WTC11 (cell line): ENCODE results near the gene RAC2. TPM values are rescaled to one million over a fixed set of nuclear protein-coding genes. Genes with fewer than 3 reads are reported as not detected.

ENCODE experiments used
- ATAC-seq: fragments of 200-7000 bp; cut with Tn5 transposase; 2 replicates; pipeline ENCODE4 v1.10.0; 2021; ENCODE audit warnings: mild to moderate bottlenecking, moderate library complexity
- CTCF ChIA-PET: fragments of 300-600 bp; sonication (Branson Sonifier 250); formaldehyde crosslinking; loops from one replicate; lab custom pipeline; 2021; ENCODE audit warnings: antibody characterized with exemption; lab: Charles Lee
- POLR2A ChIA-PET: fragments of 350-600 bp; sonication (Branson Sonifier 250); formaldehyde crosslinking; loops from one replicate; lab custom pipeline; 2021; ENCODE audit warnings: antibody characterized with exemption; lab: Charles Lee
- DNase-seq: peaks from one replicate; pipeline ENCODE4 v3.0.0; 2021; ENCODE audit warnings: low spot score
- H3K27ac Mint-ChIP-seq: 2 replicates; pipeline ENCODE4 v1.8.0; 2021; ENCODE audit warnings: mixed read lengths
- H3K27me3 Mint-ChIP-seq: 2 replicates; pipeline ENCODE4 v1.8.0; 2021; ENCODE audit warnings: low read depth, mild to moderate bottlenecking, moderate library complexity, mixed read lengths
- H3K36me3 Mint-ChIP-seq: 2 replicates; pipeline ENCODE4 v1.8.0; 2021; ENCODE audit warnings: mixed read lengths
- H3K4me1 Mint-ChIP-seq: 2 replicates; pipeline ENCODE4 v1.8.0; 2022; ENCODE audit warnings: mixed read lengths
- H3K4me3 Mint-ChIP-seq: 2 replicates; pipeline ENCODE4 v1.8.0; 2021; ENCODE audit warnings: mild to moderate bottlenecking, moderate library complexity, mixed read lengths
- H3K9me3 Mint-ChIP-seq: 2 replicates; pipeline ENCODE4 v1.8.0; 2021; ENCODE audit warnings: mixed read lengths
- AFF4 ChIP-seq: sonication (generic); formaldehyde crosslinking; IDR thresholded peaks from 2 replicates; pipeline ENCODE4 v1.8.1; 2023; ENCODE audit warnings: mild to moderate bottlenecking, missing genetic modification reagents, borderline replicate concordance
- ATF2 ChIP-seq: sonication (generic); formaldehyde crosslinking; IDR thresholded peaks from 2 replicates; pipeline ENCODE4 v1.8.1; 2022; ENCODE audit warnings: low read depth, missing genetic modification reagents, borderline replicate concordance
- ESRRA ChIP-seq: sonication (generic); formaldehyde crosslinking; IDR thresholded peaks from 2 replicates; pipeline ENCODE4 v1.8.1; 2022; ENCODE audit warnings: mild to moderate bottlenecking, missing genetic modification reagents, borderline replicate concordance
- ETV6 ChIP-seq: sonication (generic); formaldehyde crosslinking; IDR thresholded peaks from 2 replicates; pipeline ENCODE4 v1.8.1; 2022; ENCODE audit warnings: mild to moderate bottlenecking, missing genetic modification reagents
- GTF2I ChIP-seq: fragments of 250-450 bp; sonication (Bioruptor Pico); conservative IDR thresholded peaks from 2 replicates; pipeline ENCODE4 v1.4.0; 2021; ENCODE audit warnings: mild to moderate bottlenecking
- NFATC4 ChIP-seq: fragments of 250-450 bp; sonication (Bioruptor Pico); IDR thresholded peaks from 2 replicates; pipeline ENCODE4 v1.9.0; 2021; ENCODE audit warnings: mild to moderate bottlenecking
- NR1H2 ChIP-seq: sonication (generic); formaldehyde crosslinking; IDR thresholded peaks from 2 replicates; pipeline ENCODE4 v1.9.0; 2021; ENCODE audit warnings: mild to moderate bottlenecking, moderate library complexity, missing genetic modification reagents
- NR2C2 ChIP-seq: sonication (generic); formaldehyde crosslinking; IDR thresholded peaks from 2 replicates; pipeline ENCODE4 v1.8.0; 2022; ENCODE audit warnings: mild to moderate bottlenecking, missing genetic modification reagents
- NR3C1 ChIP-seq: sonication (generic); formaldehyde crosslinking; conservative IDR thresholded peaks from 2 replicates; pipeline ENCODE4 v1.8.1; 2023; ENCODE audit warnings: low read depth, mild to moderate bottlenecking, missing genetic modification reagents
- PRRX2 ChIP-seq: fragments of 250-450 bp; sonication (Bioruptor Pico); IDR thresholded peaks from 2 replicates; pipeline ENCODE4 v1.8.0; 2021; ENCODE audit warnings: mild to moderate bottlenecking
- SMAD3 ChIP-seq: sonication (generic); formaldehyde crosslinking; IDR thresholded peaks from 2 replicates; pipeline ENCODE4 v1.8.0; 2022; ENCODE audit warnings: missing genetic modification reagents, mild to moderate bottlenecking, borderline replicate concordance
- SOX15 ChIP-seq: fragments of 250-450 bp; sonication (Bioruptor Pico); IDR thresholded peaks from 2 replicates; pipeline ENCODE4 v1.9.0; 2021; ENCODE audit warnings: mild to moderate bottlenecking
- TEAD1 ChIP-seq: sonication (generic); formaldehyde crosslinking; IDR thresholded peaks from 2 replicates; pipeline ENCODE4 v1.8.0; 2022; ENCODE audit warnings: mild to moderate bottlenecking, missing genetic modification reagents
- USF2 ChIP-seq: sonication (generic); formaldehyde crosslinking; IDR thresholded peaks from 2 replicates; pipeline ENCODE4 v1.8.1; 2023; ENCODE audit warnings: mild to moderate bottlenecking, missing genetic modification reagents, moderate library complexity
- ZNF121 ChIP-seq: sonication (generic); formaldehyde crosslinking; IDR thresholded peaks from 2 replicates; pipeline ENCODE4 v1.8.0; 2023; ENCODE audit warnings: missing genetic modification reagents
- ZNF138 ChIP-seq: sonication (generic); formaldehyde crosslinking; conservative IDR thresholded peaks from 2 replicates; pipeline ENCODE4 v1.8.1; 2022; ENCODE audit warnings: mild to moderate bottlenecking, moderate library complexity, missing genetic modification reagents
- ZNF232 ChIP-seq: sonication (generic); formaldehyde crosslinking; IDR thresholded peaks from 2 replicates; pipeline ENCODE4 v1.8.0; 2022; ENCODE audit warnings: mild to moderate bottlenecking, missing genetic modification reagents
- ZNF671 ChIP-seq: fragments of 250-450 bp; sonication (Bioruptor Pico); IDR thresholded peaks from 2 replicates; pipeline ENCODE4 v1.8.0; 2021; ENCODE audit warnings: mild to moderate bottlenecking
- total RNA-seq: library from RNA; stranded (reverse); gene quantifications from 3 replicates; pipeline ENCODE4 v1.2.3, GENCODE V29; 2021
- TF ChIP-seq, protein P1 (sequence below): sonication (generic); formaldehyde crosslinking; IDR thresholded peaks from 2 replicates; pipeline ENCODE4 v1.8.0; 2022; ENCODE audit warnings: mild to moderate bottlenecking, missing genetic modification reagents
- TF ChIP-seq, protein P2 (sequence below): sonication (generic); formaldehyde crosslinking; IDR thresholded peaks from 2 replicates; pipeline ENCODE4 v1.8.1; 2023; ENCODE audit warnings: mild to moderate bottlenecking, missing genetic modification reagents
- TF ChIP-seq, protein P3 (sequence below): sonication (generic); formaldehyde crosslinking; IDR thresholded peaks from 2 replicates; pipeline ENCODE4 v1.8.1; 2023; ENCODE audit warnings: mild to moderate bottlenecking, missing genetic modification reagents
- TF ChIP-seq, protein P4 (sequence below): sonication (generic); formaldehyde crosslinking; IDR thresholded peaks from 2 replicates; pipeline ENCODE4 v1.8.1; 2022; ENCODE audit warnings: low read depth, mild to moderate bottlenecking, moderate library complexity, missing genetic modification reagents, borderline replicate concordance

The RAC2 gene
- total RNA-seq, 1 experiment from 2014 or later, result 3.6 TPM

- ATAC-seq, result no peak
- no peak overlapping the region for H3K4me3 Mint-ChIP-seq
- no peak overlapping the region for H3K27ac Mint-ChIP-seq
- H3K27me3 Mint-ChIP-seq, result no peaks in the 10 kb centered on the region; the same call in 1 of the 2 replicates
- H3K36me3 Mint-ChIP-seq, result peaks cover 26% of the 10 kb centered on the region
- no peak for DNase-seq
- peaks cover 27% of the 10 kb centered on the region for H3K9me3 Mint-ChIP-seq
- ChIA-PET CTCF (interaction anchor here (0.8 to 1.7 kb wide), 2 partner anchors 9 to 24 kb away, joined by 3 to 4 read pairs; no protein-coding TSS in a partner anchor), POLR2A (no interaction called here)
- peaks cover 46% of the 10 kb centered on the region for H3K4me1 Mint-ChIP-seq
- TF ChIP-seq AFF4 (CRISPR knock-in tag), result no peak
- no peak for TF ChIP-seq SOX15 (CRISPR knock-in tag)
- no peak for TF ChIP-seq ZNF232 (CRISPR knock-in tag)
- TF ChIP-seq ZNF138 (CRISPR knock-in tag), result no peak
- TF ChIP-seq NR2C2 (CRISPR knock-in tag), result no peak
- TF ChIP-seq ETV6 (CRISPR knock-in tag), result no peak
- TF ChIP-seq GTF2I, result no peak
- no peak for TF ChIP-seq SMAD3 (CRISPR knock-in tag)
- TF ChIP-seq NR3C1 (CRISPR knock-in tag), result no peak
- TF ChIP-seq USF2 (CRISPR knock-in tag), result no peak
- TF ChIP-seq, protein P1, sequence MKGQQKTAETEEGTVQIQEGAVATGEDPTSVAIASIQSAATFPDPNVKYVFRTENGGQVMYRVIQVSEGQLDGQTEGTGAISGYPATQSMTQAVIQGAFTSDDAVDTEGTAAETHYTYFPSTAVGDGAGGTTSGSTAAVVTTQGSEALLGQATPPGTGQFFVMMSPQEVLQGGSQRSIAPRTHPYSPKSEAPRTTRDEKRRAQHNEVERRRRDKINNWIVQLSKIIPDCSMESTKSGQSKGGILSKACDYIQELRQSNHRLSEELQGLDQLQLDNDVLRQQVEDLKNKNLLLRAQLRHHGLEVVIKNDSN (CRISPR knock-in tag), result no peak
- TF ChIP-seq NFATC4 (CRISPR knock-in tag), result no peak
These were observed 53.7 kb downstream of the RAC2 start for GRCh38 chr22:37190262-37190780.

DNA sequence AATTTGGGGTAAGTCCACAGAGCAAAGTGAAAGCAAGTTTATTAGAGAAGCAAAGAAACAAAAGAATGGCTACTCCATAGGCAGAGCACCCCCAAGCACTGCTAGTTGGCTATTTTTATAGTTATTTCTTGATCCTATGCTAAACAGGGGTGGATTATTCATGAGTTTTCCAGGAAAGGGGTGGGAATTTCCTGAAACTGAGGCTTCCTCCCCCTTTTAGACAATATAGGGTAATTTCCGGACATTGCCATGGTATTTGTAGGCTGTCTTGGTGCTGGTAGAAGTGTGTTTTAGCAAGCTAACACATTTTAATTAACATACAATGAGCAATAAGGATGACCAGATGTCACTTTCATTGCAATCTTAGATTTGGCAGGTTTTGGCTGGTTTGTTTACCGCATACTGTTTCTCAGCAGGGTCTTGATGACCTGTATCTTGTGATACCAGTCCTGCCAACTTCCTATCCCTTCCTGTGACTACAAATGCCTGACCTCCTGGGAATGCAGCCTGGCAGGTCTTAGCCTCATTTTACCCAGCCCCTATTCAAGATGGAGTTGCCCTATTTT is 55.1 kb downstream of the RAC2 start:
- ATAC-seq, result no peak
- CTCF ChIA-PET, result interaction anchor here (4.2 kb wide), 1 partner anchor 11 kb away, joined by 23 read pairs; no protein-coding TSS in a partner anchor
- no peak for DNase-seq

More for the DNA sequence above, 55.1 kb downstream of the RAC2 start:
- Mint-ChIP-seq H3K27ac (peak overlapping the region; percentile 94), H3K9me3 (peaks cover 27% of the 10 kb centered on the region), H3K36me3 (peaks cover 26% of the 10 kb centered on the region), H3K27me3 (no peaks in the 10 kb centered on the region; the same call in 1 of the 2 replicates), H3K4me3 (peak overlapping the region; percentile 75), H3K4me1 (peaks cover 46% of the 10 kb centered on the region)
- TF ChIP-seq, protein P2, sequence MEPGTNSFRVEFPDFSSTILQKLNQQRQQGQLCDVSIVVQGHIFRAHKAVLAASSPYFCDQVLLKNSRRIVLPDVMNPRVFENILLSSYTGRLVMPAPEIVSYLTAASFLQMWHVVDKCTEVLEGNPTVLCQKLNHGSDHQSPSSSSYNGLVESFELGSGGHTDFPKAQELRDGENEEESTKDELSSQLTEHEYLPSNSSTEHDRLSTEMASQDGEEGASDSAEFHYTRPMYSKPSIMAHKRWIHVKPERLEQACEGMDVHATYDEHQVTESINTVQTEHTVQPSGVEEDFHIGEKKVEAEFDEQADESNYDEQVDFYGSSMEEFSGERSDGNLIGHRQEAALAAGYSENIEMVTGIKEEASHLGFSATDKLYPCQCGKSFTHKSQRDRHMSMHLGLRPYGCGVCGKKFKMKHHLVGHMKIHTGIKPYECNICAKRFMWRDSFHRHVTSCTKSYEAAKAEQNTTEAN, result no peak
- no peak for TF ChIP-seq ZNF121 (CRISPR knock-in tag)
- TF ChIP-seq TEAD1 (CRISPR knock-in tag), result no peak
- TF ChIP-seq PRRX2 (CRISPR knock-in tag), result no peak
- no peak for TF ChIP-seq NR1H2 (CRISPR knock-in tag)
- TF ChIP-seq ATF2 (CRISPR knock-in tag), result no peak
- no peak for TF ChIP-seq ESRRA (CRISPR knock-in tag)
- no peak for TF ChIP-seq ZNF671 (CRISPR knock-in tag)
- TF ChIP-seq, protein P3, sequence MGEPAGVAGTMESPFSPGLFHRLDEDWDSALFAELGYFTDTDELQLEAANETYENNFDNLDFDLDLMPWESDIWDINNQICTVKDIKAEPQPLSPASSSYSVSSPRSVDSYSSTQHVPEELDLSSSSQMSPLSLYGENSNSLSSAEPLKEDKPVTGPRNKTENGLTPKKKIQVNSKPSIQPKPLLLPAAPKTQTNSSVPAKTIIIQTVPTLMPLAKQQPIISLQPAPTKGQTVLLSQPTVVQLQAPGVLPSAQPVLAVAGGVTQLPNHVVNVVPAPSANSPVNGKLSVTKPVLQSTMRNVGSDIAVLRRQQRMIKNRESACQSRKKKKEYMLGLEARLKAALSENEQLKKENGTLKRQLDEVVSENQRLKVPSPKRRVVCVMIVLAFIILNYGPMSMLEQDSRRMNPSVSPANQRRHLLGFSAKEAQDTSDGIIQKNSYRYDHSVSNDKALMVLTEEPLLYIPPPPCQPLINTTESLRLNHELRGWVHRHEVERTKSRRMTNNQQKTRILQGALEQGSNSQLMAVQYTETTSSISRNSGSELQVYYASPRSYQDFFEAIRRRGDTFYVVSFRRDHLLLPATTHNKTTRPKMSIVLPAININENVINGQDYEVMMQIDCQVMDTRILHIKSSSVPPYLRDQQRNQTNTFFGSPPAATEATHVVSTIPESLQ (CRISPR knock-in tag), result no peak
- TF ChIP-seq, protein P4, sequence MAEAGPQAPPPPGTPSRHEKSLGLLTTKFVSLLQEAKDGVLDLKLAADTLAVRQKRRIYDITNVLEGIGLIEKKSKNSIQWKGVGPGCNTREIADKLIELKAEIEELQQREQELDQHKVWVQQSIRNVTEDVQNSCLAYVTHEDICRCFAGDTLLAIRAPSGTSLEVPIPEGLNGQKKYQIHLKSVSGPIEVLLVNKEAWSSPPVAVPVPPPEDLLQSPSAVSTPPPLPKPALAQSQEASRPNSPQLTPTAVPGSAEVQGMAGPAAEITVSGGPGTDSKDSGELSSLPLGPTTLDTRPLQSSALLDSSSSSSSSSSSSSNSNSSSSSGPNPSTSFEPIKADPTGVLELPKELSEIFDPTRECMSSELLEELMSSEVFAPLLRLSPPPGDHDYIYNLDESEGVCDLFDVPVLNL (CRISPR knock-in tag), result no peak
- POLR2A ChIA-PET, result interaction anchor here (1.4 kb wide), 1 partner anchor 413 kb away, joined by 4 read pairs; the partner anchor contains the start of gene IFT27
